ENCODE results near the gene NDUFS2.

- no peak for TF ChIP-seq CTCF (IDR thresholded peaks at IDR 0.05; ENCODE audit: low read length)
- no peak for TF ChIP-seq EZH2 (IDR thresholded peaks at IDR 0.05; ENCODE audit: borderline replicate concordance, low read length)
These were observed 42.3 kb upstream of the NDUFS2 start for GRCh38 chr1:161159913-161160243.
